Endothelial cell of umbilical vein (primary cell): ENCODE measurements around the gene NUDC.

Source experiments
- CTCF ChIP-seq, 2 donors: IDR thresholded peaks; 1 replicate in 1 of 2; 2 replicates in 1 of 2; pipeline ENCODE4 v1.5.1; 2011; ENCODE audit warnings: low read length in 2 of 2, mild to moderate bottlenecking in 2 of 2, moderate library complexity in 2 of 2, control low read depth in 1 of 2, inconsistent platforms in 1 of 2, low read depth in 1 of 2; ENCODE audit not compliant: insufficient read depth in 1 of 2; ENCODE audit errors: extremely low read depth in 1 of 2
- EZH2 ChIP-seq: IDR thresholded peaks from 2 replicates; pipeline ENCODE4 v1.6.1; 2012; ENCODE audit warnings: borderline replicate concordance, low read depth, mild to moderate bottlenecking, moderate library complexity, low read length, inconsistent platforms; ENCODE audit not compliant: severe bottlenecking
- GATA2 ChIP-seq: IDR thresholded peaks from 2 replicates; pipeline ENCODE4 v1.7.0; 2011; ENCODE audit warnings: low read depth, mild to moderate bottlenecking, moderate library complexity, mixed read lengths, low read length; ENCODE audit not compliant: insufficient read length, insufficient read depth
- JUN ChIP-seq: IDR thresholded peaks from 2 replicates; pipeline ENCODE4 v1.6.1; 2011; ENCODE audit warnings: borderline replicate concordance, low read depth; ENCODE audit not compliant: insufficient read length, insufficient read depth
- MAX ChIP-seq: IDR thresholded peaks from 2 replicates; pipeline ENCODE4 v1.6.1; 2011; ENCODE audit not compliant: insufficient read depth, insufficient read length
- POLR2A ChIP-seq: IDR thresholded peaks from 2 replicates; pipeline ENCODE4 v1.6.1; 2012; ENCODE audit warnings: low read depth, mild to moderate bottlenecking, control low read depth, low read length
- POLR2AphosphoS5 ChIP-seq: IDR thresholded peaks from 2 replicates; pipeline ENCODE4 v1.6.1; 2012; ENCODE audit warnings: low read depth, mild to moderate bottlenecking, control low read depth, low read length, moderate library complexity; ENCODE audit not compliant: insufficient read depth

- TF ChIP-seq JUN, result no peak
- no peak for TF ChIP-seq EZH2
- no peak for TF ChIP-seq POLR2A
- TF ChIP-seq CTCF (IDR thresholded peaks at IDR 0.05; ENCODE audit: extremely low read depth in 1 of 2, insufficient read depth in 1 of 2, low read depth in 1 of 2, low read length in 2 of 2), result no peak
- TF ChIP-seq POLR2AphosphoS5, result no peak
- TF ChIP-seq MAX, result no peak
- no peak for TF ChIP-seq GATA2
Measured at GRCh38 chr1:26957306-26957705, 35.8 kb downstream of the NUDC start.
